HepG2 (cell line): ENCODE measurements around the gene OPRL1.

Source experiments
- ETV5 ChIP-seq: IDR thresholded peaks from 2 replicates; pipeline ENCODE4 v1.6.1; 2018; ENCODE audit warnings: missing biosample characterization, missing genetic modification reagents, inconsistent platforms, borderline replicate concordance
- RELA ChIP-seq: sonication (generic); formaldehyde crosslinking; IDR thresholded peaks from 2 replicates; pipeline ENCODE4 v1.4.0; 2020; ENCODE audit warnings: missing genetic modification reagents
- TBP ChIP-seq: sonication (generic); formaldehyde crosslinking; IDR thresholded peaks from 2 replicates; pipeline ENCODE4 v1.5.0; 2020; ENCODE audit warnings: missing genetic modification reagents
- ZNF598 ChIP-seq: sonication (generic); formaldehyde crosslinking; IDR thresholded peaks from 2 replicates; pipeline ENCODE4 v1.5.1; 2020; ENCODE audit warnings: mild to moderate bottlenecking, missing genetic modification reagents, borderline replicate concordance

DNA sequence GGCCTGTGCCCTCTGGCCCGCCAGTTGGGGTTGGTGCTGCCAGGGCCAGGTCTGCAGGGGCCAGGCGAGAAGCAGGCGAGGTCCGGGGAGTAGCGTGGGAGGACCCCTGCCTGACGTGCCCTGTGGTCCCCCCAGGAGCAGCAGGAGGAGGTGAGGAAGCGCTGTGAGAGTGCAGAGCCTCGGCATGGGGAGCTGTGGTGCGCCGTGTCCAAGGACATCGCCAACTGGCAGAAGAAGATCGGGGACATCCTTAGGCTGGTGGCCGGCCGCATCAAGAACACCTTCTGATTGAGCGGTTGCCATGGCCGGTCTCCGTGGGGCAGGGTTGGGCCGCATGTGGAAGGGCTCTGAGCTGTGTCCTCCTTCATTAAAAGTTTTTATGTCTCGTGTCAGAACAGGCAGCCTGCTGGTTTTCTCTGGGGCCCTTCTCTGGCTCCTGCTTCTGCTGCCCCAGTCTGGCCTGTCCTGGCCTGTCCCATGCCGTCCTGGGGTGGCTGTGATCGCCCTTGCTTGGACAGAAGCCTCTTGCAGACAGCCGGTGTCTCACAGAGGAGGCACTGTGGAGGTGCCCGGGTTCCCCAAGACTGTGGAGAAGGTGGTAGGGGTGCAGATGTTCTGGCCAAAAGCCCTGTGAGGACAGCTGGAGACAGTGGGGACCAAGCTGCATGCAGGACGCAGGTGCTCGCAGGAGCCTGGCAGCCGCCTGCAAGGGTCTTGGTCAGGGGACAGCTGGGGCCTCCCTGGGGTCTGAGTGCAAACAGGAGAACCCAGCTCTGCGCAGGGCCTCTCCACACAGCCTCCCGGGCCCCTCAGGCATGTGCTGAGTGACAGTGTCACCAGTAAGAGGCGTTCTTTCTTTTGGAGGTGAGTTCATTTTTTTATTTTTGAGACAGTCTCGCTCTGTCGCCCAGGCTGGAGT, 46.9 kb upstream of the OPRL1 start:
- no peak for TF ChIP-seq RELA (CRISPR knock-in tag)
- no peak for TF ChIP-seq ZNF598 (CRISPR knock-in tag)
- TF ChIP-seq TBP = no peak
- no peak for TF ChIP-seq ETV5 (CRISPR knock-in tag)
